GM19468 (cell line): ENCODE measurements around the gene GALNT5.

Experiments used
- ATAC-seq: cut with Tn5 transposase; IDR thresholded peaks from one replicate; pipeline ENCODE4 v1.9.1; 2021; ENCODE audit warnings: mild to moderate bottlenecking, moderate library complexity, moderate number of reproducible peaks; ENCODE audit not compliant: unreplicated experiment; ENCODE audit errors: extremely low read depth

Gene GALNT5

DNA sequence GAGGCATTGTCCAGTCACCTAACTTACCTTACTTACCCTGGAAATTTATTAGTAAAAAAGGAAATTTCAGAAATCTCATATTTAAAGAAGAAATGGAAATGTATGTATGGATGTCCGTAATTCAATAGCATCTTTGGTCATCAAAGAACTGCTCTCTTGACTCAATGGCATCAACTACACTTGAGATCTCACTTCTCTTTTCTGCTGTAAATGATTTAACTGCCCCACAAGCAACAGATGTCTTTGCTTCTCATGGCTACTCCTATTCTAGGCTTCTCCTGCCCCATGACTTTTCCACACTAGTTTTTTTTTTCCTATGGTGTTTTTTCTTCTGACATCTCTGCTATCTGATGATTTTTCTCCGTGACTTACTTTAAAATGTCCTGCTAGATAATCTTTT, 102.1 kb downstream of the GALNT5 start:
- no peak for ATAC-seq

GRCh38 chr2:157361526-157361925, 104.0 kb downstream of the GALNT5 start:
- no peak for ATAC-seq

DNA sequence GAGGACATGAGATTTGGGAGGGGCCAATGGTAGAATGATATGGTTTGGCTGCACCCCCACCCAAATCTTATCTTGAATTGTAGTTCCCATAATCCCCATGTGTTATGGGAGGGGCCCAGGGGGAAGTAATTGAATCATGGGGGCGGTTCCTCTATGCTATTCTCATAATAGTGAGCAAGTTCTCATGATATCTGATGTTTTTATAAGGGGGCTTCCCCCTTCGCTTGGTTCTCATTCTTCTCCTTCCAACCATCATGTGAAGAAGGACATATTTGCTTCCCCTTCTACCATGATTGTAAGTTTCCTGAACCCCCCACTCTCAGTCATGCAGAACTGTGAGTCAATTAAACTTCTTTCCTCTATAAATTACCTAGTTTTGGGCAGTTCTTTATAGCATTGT, 105.1 kb downstream of the GALNT5 start:
- no peak for ATAC-seq

DNA sequence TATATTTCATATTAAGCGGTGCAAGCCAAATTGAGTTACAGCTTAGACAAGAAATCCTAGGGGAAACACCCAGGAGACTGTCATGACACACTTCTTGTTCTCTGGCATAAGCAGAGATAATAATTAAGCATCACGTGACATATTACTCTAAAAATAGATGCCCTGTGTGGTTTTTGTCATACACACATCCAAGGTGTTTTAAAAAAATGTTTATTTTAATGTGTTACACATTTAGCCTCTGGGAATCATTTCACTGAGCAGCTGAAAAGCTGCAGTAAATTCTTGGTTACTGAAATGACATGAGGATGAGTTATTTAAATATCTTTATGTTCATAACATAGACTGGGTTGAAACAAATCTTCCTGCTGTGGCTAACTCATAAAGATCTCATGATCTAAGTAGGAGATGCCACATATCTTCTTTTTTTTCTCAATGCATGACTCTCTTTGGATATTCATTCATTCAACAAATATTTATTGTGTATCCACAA, 106.2 kb downstream of the GALNT5 start:
- ATAC-seq: peak; percentile 24
